Fibroblast of lung (primary cell): Measurements from ENCODE around the gene INHBB.

Experiments
- CTCF ChIP-seq, 2 donors: IDR thresholded peaks in 1 of 2; conservative IDR thresholded peaks in 1 of 2; 1 replicate in 1 of 2; 2 replicates in 1 of 2; pipeline ENCODE4 v1.5.1; 2011 to 2012; ENCODE audit warnings: low read length in 2 of 2, control low read depth in 1 of 2, inconsistent platforms in 1 of 2, low read depth in 1 of 2, mild to moderate bottlenecking in 1 of 2
- EZH2 ChIP-seq: IDR thresholded peaks from 2 replicates; pipeline ENCODE4 v1.5.1; 2012; ENCODE audit warnings: low read length, control low read depth, mild to moderate bottlenecking; ENCODE audit errors: missing control alignments

GRCh38 chr2:120348737-120349439, 3.0 kb downstream of the INHBB start:
- TF ChIP-seq CTCF (conservative IDR thresholded peaks at IDR 0.05 in 1 of 2, IDR thresholded peaks at IDR 0.05 in 1 of 2; ENCODE audit: low read depth in 1 of 2, low read length in 2 of 2) = no peak
- no peak for TF ChIP-seq EZH2
